Measurements from ENCODE around the gene ELAPOR2.

Gene ELAPOR2

GRCh38 chr7:87092568-87093091 is 33.2 kb upstream of the ELAPOR2 start:
- Histone ChIP-seq H3K36me3 (ENCODE audit: insufficient read depth, insufficient read length, low read length) (no peaks in the 10 kb centered on the region), H3K9ac (ENCODE audit: insufficient read length, low read depth) (no peak overlapping the region), H3K27me3 (ENCODE audit: insufficient read depth, insufficient read length) (no peaks in the 10 kb centered on the region), H3K4me3 (ENCODE audit: insufficient read length, low read depth) (no peak overlapping the region), H3K4me1 (ENCODE audit: insufficient read depth, insufficient read length) (no peaks in the 10 kb centered on the region), H3K9me3 (ENCODE audit: insufficient read depth, low read length) (no peaks in the 10 kb centered on the region)
- no peak for TF ChIP-seq YY1 (IDR thresholded peaks at IDR 0.05; ENCODE audit: insufficient read depth, insufficient read length)
- TF ChIP-seq SUZ12 (IDR thresholded peaks at IDR 0.05; ENCODE audit: extremely low read depth, insufficient read depth, insufficient read length): no peak
- no peak for TF ChIP-seq ZNF274 (IDR thresholded peaks at IDR 0.05; ENCODE audit: low read depth, low read length)
- DNase-seq (ENCODE audit: low read depth, low spot score): no peak

GRCh38 chr7:87091487-87092066 is 32.1 kb upstream of the ELAPOR2 start:
- Histone ChIP-seq H3K9me3 (ENCODE audit: insufficient read depth, low read length) (no peaks in the 10 kb centered on the region), H3K9ac (ENCODE audit: insufficient read length, low read depth) (no peak overlapping the region), H3K4me3 (ENCODE audit: insufficient read length, low read depth) (no peak overlapping the region), H3K27me3 (ENCODE audit: insufficient read depth, insufficient read length) (no peaks in the 10 kb centered on the region), H3K36me3 (ENCODE audit: insufficient read depth, insufficient read length, low read length) (no peaks in the 10 kb centered on the region), H3K4me1 (ENCODE audit: insufficient read depth, insufficient read length) (no peaks in the 10 kb centered on the region)
- DNase-seq (ENCODE audit: low read depth, low spot score): no peak
- no peak for TF ChIP-seq SUZ12 (IDR thresholded peaks at IDR 0.05; ENCODE audit: extremely low read depth, insufficient read depth, insufficient read length)
- TF ChIP-seq YY1 (IDR thresholded peaks at IDR 0.05; ENCODE audit: insufficient read depth, insufficient read length): no peak
- no peak for TF ChIP-seq ZNF274 (IDR thresholded peaks at IDR 0.05; ENCODE audit: low read depth, low read length)

- DNase-seq (ENCODE audit: low read depth, low spot score): no peak
- Histone ChIP-seq H3K27me3 (ENCODE audit: insufficient read depth, insufficient read length) (no peaks in the 10 kb centered on the region), H3K4me3 (ENCODE audit: insufficient read length, low read depth) (no peak overlapping the region), H3K9me3 (ENCODE audit: insufficient read depth, low read length) (no peaks in the 10 kb centered on the region), H3K36me3 (ENCODE audit: insufficient read depth, insufficient read length, low read length) (no peaks in the 10 kb centered on the region), H3K9ac (ENCODE audit: insufficient read length, low read depth) (no peak overlapping the region), H3K4me1 (ENCODE audit: insufficient read depth, insufficient read length) (no peaks in the 10 kb centered on the region)
- TF ChIP-seq ZNF274 (IDR thresholded peaks at IDR 0.05; ENCODE audit: low read depth, low read length) (no peak), SUZ12 (IDR thresholded peaks at IDR 0.05; ENCODE audit: extremely low read depth, insufficient read depth, insufficient read length) (no peak), YY1 (IDR thresholded peaks at IDR 0.05; ENCODE audit: insufficient read depth, insufficient read length) (no peak)
These were observed 24.5 kb upstream of the ELAPOR2 start for GRCh38 chr7:87083865-87084519.

- no peak overlapping the region for H3K9ac ChIP-seq (ENCODE audit: insufficient read length, low read depth)
- no peaks in the 10 kb centered on the region for H3K27me3 ChIP-seq (ENCODE audit: insufficient read depth, insufficient read length)
- DNase-seq (ENCODE audit: low read depth, low spot score): no peak
- no peak overlapping the region for H3K4me3 ChIP-seq (ENCODE audit: insufficient read length, low read depth)
- H3K4me1 ChIP-seq (ENCODE audit: insufficient read depth, insufficient read length): no peaks in the 10 kb centered on the region
- no peaks in the 10 kb centered on the region for H3K36me3 ChIP-seq (ENCODE audit: insufficient read depth, insufficient read length, low read length)
- H3K9me3 ChIP-seq (ENCODE audit: insufficient read depth, low read length): no peaks in the 10 kb centered on the region
- no peak for TF ChIP-seq SUZ12 (IDR thresholded peaks at IDR 0.05; ENCODE audit: extremely low read depth, insufficient read depth, insufficient read length)
- no peak for TF ChIP-seq YY1 (IDR thresholded peaks at IDR 0.05; ENCODE audit: insufficient read depth, insufficient read length)
- TF ChIP-seq ZNF274 (IDR thresholded peaks at IDR 0.05; ENCODE audit: low read depth, low read length): no peak
These were observed 23.2 kb upstream of the ELAPOR2 start for GRCh38 chr7:87082675-87083074.

- no peak overlapping the region for H3K4me3 ChIP-seq (ENCODE audit: insufficient read length, low read depth)
- H3K9me3 ChIP-seq (ENCODE audit: insufficient read depth, low read length): no peaks in the 10 kb centered on the region
- TF ChIP-seq YY1 (IDR thresholded peaks at IDR 0.05; ENCODE audit: insufficient read depth, insufficient read length): no peak
- TF ChIP-seq SUZ12 (IDR thresholded peaks at IDR 0.05; ENCODE audit: extremely low read depth, insufficient read depth, insufficient read length): no peak
- no peak for TF ChIP-seq ZNF274 (IDR thresholded peaks at IDR 0.05; ENCODE audit: low read depth, low read length)
- no peaks in the 10 kb centered on the region for H3K27me3 ChIP-seq (ENCODE audit: insufficient read depth, insufficient read length)
- no peak for DNase-seq (ENCODE audit: low read depth, low spot score)
- no peaks in the 10 kb centered on the region for H3K4me1 ChIP-seq (ENCODE audit: insufficient read depth, insufficient read length)
- no peaks in the 10 kb centered on the region for H3K36me3 ChIP-seq (ENCODE audit: insufficient read depth, insufficient read length, low read length)
- no peak overlapping the region for H3K9ac ChIP-seq (ENCODE audit: insufficient read length, low read depth)
These were observed 16.4 kb upstream of the ELAPOR2 start for GRCh38 chr7:87075671-87076404.

- H3K9me3 ChIP-seq (ENCODE audit: insufficient read depth, low read length): no peaks in the 10 kb centered on the region
- TF ChIP-seq SUZ12 (IDR thresholded peaks at IDR 0.05; ENCODE audit: extremely low read depth, insufficient read depth, insufficient read length) (no peak), YY1 (IDR thresholded peaks at IDR 0.05; ENCODE audit: insufficient read depth, insufficient read length) (no peak), ZNF274 (IDR thresholded peaks at IDR 0.05; ENCODE audit: low read depth, low read length) (no peak)
- H3K36me3 ChIP-seq (ENCODE audit: insufficient read depth, insufficient read length, low read length): no peaks in the 10 kb centered on the region
- no peak overlapping the region for H3K9ac ChIP-seq (ENCODE audit: insufficient read length, low read depth)
- H3K4me3 ChIP-seq (ENCODE audit: insufficient read length, low read depth): no peak overlapping the region
- H3K27me3 ChIP-seq (ENCODE audit: insufficient read depth, insufficient read length): no peaks in the 10 kb centered on the region
- DNase-seq (ENCODE audit: low read depth, low spot score): no peak
- H3K4me1 ChIP-seq (ENCODE audit: insufficient read depth, insufficient read length): no peaks in the 10 kb centered on the region
These were observed 8.3 kb upstream of the ELAPOR2 start for GRCh38 chr7:87067788-87068187.

GRCh38 chr7:87060288-87060537 is 759 bp upstream of the ELAPOR2 start:
- Histone ChIP-seq H3K9ac (ENCODE audit: insufficient read length, low read depth) (peak overlapping the region; percentile 75), H3K9me3 (ENCODE audit: insufficient read depth, low read length) (no peaks in the 10 kb centered on the region), H3K27me3 (ENCODE audit: insufficient read depth, insufficient read length) (peaks cover 19% of the 10 kb centered on the region), H3K4me3 (ENCODE audit: insufficient read length, low read depth) (peak overlapping the region; percentile 57), H3K36me3 (ENCODE audit: insufficient read depth, insufficient read length, low read length) (no peaks in the 10 kb centered on the region), H3K4me1 (ENCODE audit: insufficient read depth, insufficient read length) (no peaks in the 10 kb centered on the region)
- TF ChIP-seq SUZ12 (IDR thresholded peaks at IDR 0.05; ENCODE audit: extremely low read depth, insufficient read depth, insufficient read length) (no peak), ZNF274 (IDR thresholded peaks at IDR 0.05; ENCODE audit: low read depth, low read length) (no peak), YY1 (IDR thresholded peaks at IDR 0.05; ENCODE audit: insufficient read depth, insufficient read length) (no peak)
- DNase-seq (ENCODE audit: low read depth, low spot score): no peak

All from NT2/D1 (cell line).